Hematopoietic multipotent progenitor cell treated with erythropoietin and hydrocortisone succinate and interleukin-3 and kit ligand, for 17 days (in vitro differentiated cells): ENCODE data around the gene TMEM86A.
"Not testable (repeated sequence)": the region's sequence is repeated elsewhere in the genome, so short reads cannot be mapped to it uniquely, and the experiment has no call there.

Source experiments
- DNase-seq: peaks from one replicate; pipeline ENCODE4 v3.0.0-alpha.2; 2015; ENCODE audit warnings: low spot score

TMEM86A gene

GRCh38 chr11:18698341-18699268, at the start of gene TMEM86A:
TMEM86A (plus strand) TSS chr11:18698779; CDS start chr11:18698887, 108 bp downstream.
- peak; percentile 71 for DNase-seq

- DNase-seq: no peak
Observed at GRCh38 chr11:18650353-18650752, 48.2 kb upstream of the TMEM86A start.

- DNase-seq: peak; percentile 75
Observed at GRCh38 chr11:18650859-18651557, 47.6 kb upstream of the TMEM86A start.

GRCh38 chr11:18657673-18658072, 40.9 kb upstream of the TMEM86A start:
- DNase-seq: no peak

GRCh38 chr11:18665353-18665872, 33.2 kb upstream of the TMEM86A start:
- not testable (repeated sequence) for DNase-seq

GRCh38 chr11:18668131-18668530, 30.4 kb upstream of the TMEM86A start:
- no peak for DNase-seq

GRCh38 chr11:18669219-18669596, 29.4 kb upstream of the TMEM86A start:
- no peak for DNase-seq

DNA sequence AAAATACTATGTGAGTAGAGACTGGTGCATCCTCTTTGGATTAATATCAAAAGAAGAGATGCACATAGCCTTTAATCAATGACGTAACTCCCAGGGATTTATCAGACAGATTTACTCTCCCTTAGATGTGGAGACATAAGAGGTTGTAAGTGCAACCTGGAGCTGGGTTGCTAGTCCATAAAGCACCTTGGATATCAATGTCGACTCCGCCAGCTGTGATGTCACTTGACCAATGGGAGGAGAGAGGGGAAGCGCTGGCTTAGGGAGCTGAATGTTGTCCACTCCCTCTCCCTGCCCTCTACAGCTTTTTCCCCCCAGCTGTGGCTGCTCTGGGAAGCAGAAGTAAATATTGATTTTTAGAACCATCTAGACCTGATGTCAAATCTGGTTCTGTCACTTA, 28.9 kb upstream of the TMEM86A start:
- DNase-seq: no peak

- no peak for DNase-seq
Observed at GRCh38 chr11:18671246-18671645, 27.3 kb upstream of the TMEM86A start.

- DNase-seq: not testable (repeated sequence)
Observed at GRCh38 chr11:18672209-18672608, 26.4 kb upstream of the TMEM86A start.

GRCh38 chr11:18676803-18677202, 21.8 kb upstream of the TMEM86A start:
- DNase-seq: no peak

- DNase-seq: no peak
Observed at GRCh38 chr11:18677560-18677959, 21.0 kb upstream of the TMEM86A start.

DNA sequence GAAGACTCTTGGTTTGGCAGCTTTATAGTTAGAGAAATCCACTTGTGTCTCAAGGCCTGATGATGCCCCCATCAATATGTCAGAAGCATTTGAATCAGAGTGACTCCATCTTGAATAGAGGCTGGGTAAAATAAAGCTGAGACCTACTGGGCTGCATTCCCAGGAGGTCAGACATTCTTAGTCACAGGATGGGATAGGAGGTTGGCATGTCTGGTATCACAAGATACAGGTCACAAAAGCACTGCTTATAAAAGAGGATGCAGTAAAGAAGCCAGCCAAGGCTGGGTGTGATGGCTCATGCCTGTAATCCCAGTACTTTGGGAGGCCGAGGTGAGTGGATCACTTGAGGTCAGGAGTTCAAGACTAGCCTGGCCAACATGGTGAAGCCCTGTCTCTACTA, 16.6 kb upstream of the TMEM86A start:
- not testable (repeated sequence) for DNase-seq

DNA sequence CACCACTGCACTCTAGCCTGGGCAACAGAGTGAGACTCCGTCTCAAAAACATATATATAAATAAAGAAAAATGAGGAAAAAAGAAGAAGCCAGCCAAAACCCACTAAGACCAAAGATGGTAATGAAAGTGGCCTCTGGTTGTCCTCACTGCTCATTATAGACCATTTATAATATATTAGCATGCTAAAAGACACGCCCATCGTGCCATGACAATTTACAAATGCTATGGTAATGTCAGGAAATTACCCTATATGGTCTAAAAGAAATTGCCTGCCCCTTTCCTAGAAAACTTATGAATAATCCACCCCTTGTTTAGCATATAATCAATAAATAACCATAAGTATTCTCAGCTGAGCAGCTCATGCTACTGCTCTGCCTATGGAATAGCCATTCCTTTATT, 16.1 kb upstream of the TMEM86A start:
- DNase-seq: no peak

GRCh38 chr11:18684267-18684666, 14.3 kb upstream of the TMEM86A start:
- DNase-seq: no peak

DNA sequence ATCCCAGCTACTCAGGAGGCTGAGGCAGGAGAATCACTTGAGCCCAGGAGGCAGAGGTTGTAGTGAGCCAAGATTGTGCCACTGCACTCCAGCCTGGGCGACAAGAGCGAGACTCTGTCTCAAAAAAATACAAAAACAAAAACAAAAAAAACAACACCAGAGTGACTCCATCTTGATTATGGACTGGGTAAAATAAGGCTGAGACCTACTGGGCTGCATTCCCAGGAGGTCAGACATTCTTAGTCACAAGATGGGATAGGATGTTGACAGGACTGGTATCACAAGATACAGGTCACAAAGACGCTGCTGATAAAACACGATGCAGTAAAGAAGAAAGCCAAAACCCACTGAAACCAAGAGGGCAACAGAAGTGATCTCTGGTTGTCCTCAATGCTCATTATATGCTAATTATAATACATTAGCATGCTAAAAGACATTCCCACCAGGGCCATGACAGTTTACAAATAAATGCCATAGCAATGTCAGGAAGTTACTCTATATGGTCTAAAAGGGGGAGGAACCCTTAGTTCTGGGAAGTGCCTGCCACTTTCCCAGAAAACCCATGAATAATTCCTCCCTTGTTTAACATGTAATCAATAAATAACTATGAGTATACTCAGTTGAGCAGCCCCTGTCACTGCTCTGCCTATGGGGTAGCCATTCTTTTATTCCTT, 7.0 kb upstream of the TMEM86A start:
- not testable (repeated sequence) for DNase-seq

- DNase-seq: no peak
Observed at GRCh38 chr11:18692941-18693760, 5.4 kb upstream of the TMEM86A start.

GRCh38 chr11:18696638-18697225, 1.8 kb upstream of the TMEM86A start:
- no peak for DNase-seq

GRCh38 chr11:18697576-18697975, 1.0 kb upstream of the TMEM86A start:
- DNase-seq: no peak

GRCh38 chr11:18699269-18699596, 654 bp downstream of the TMEM86A start:
- no peak for DNase-seq

GRCh38 chr11:18699848-18700261, 1.3 kb downstream of the TMEM86A start:
- no peak for DNase-seq
